Keratinocyte (primary cell): Measurements from ENCODE around the gene PRDM10. TPM values are rescaled to one million over a fixed set of nuclear protein-coding genes. Genes with fewer than 3 reads are reported as not detected.

Experiments
- DNase-seq: peaks from one replicate; pipeline ENCODE4 v3.0.0-alpha.2; 2011; ENCODE audit warnings: low read depth, missing footprints, low spot score
- FAIRE-seq: peaks from 2 replicates; lab custom pipeline; 2011; peaks lifted over from hg19 to GRCh38; lab: Jason Lieb, UNC
- H2AFZ ChIP-seq: 2 replicates; pipeline ENCODE4 v1.6.0; 2012; ENCODE audit warnings: low read length, control low read depth, inconsistent platforms; ENCODE audit not compliant: control insufficient read depth
- H3K27ac ChIP-seq: 2 replicates; pipeline ENCODE4 v1.5.1; 2011; ENCODE audit warnings: low read length; ENCODE audit not compliant: control insufficient read depth, insufficient read depth
- H3K27me3 ChIP-seq: 3 replicates; pipeline ENCODE4 v1.6.0; 2011; ENCODE audit warnings: low read length; ENCODE audit not compliant: control insufficient read depth, insufficient read depth; ENCODE audit errors: extremely low read depth
- H3K36me3 ChIP-seq, 2 experiments: 2 replicates in 1 of 2; 3 replicates in 1 of 2; pipeline ENCODE4 v1.5.1; 2011; ENCODE audit warnings: low read length in 2 of 2, mild to moderate bottlenecking in 1 of 2; ENCODE audit not compliant: control insufficient read depth in 2 of 2, insufficient read depth in 2 of 2; ENCODE audit errors: extremely low read depth in 1 of 2
- H3K4me1 ChIP-seq: 3 replicates; pipeline ENCODE4 v1.5.1; 2011; ENCODE audit warnings: low read length; ENCODE audit not compliant: control insufficient read depth, insufficient read depth; ENCODE audit errors: extremely low read depth
- H3K4me2 ChIP-seq: 3 replicates; pipeline ENCODE4 v1.6.0; 2011; ENCODE audit warnings: low read depth, low read length; ENCODE audit not compliant: control insufficient read depth, insufficient read depth; ENCODE audit errors: extremely low read depth
- H3K4me3 ChIP-seq, 3 experiments: fragments of 200-600 bp in 1 of 3; sonication (generic) in 1 of 3; 2 replicates in 2 of 3; 3 replicates in 1 of 3; pipeline ENCODE4 v1.5.1; 2011 to 2016; ENCODE audit warnings: low read length in 3 of 3, mild to moderate bottlenecking in 3 of 3, control low read depth in 2 of 3, inconsistent platforms in 1 of 3, low read depth in 1 of 3, mixed read lengths in 1 of 3, mixed run types in 1 of 3, moderate library complexity in 1 of 3; ENCODE audit not compliant: control insufficient read depth in 2 of 3, insufficient read depth in 2 of 3; ENCODE audit errors: extremely low read depth in 1 of 3
- H3K79me2 ChIP-seq: 2 replicates; pipeline ENCODE4 v1.6.0; 2012; ENCODE audit warnings: low read length; ENCODE audit not compliant: control insufficient read depth, insufficient read depth
- H3K9ac ChIP-seq: 3 replicates; pipeline ENCODE4 v1.6.0; 2011; ENCODE audit warnings: low read length; ENCODE audit not compliant: control insufficient read depth, insufficient read depth; ENCODE audit errors: extremely low read depth
- H3K9me1 ChIP-seq: 3 replicates; pipeline ENCODE4 v1.6.0; 2011; ENCODE audit warnings: low read length; ENCODE audit not compliant: control insufficient read depth, insufficient read depth; ENCODE audit errors: extremely low read depth
- H3K9me3 ChIP-seq: 2 replicates; pipeline ENCODE4 v1.5.1; 2012; ENCODE audit warnings: low read depth, low read length; ENCODE audit not compliant: control insufficient read depth
- H4K20me1 ChIP-seq: 3 replicates; pipeline ENCODE4 v1.6.0; 2011; ENCODE audit warnings: low read length; ENCODE audit not compliant: control insufficient read depth, insufficient read depth; ENCODE audit errors: extremely low read depth
- EZH2 ChIP-seq: IDR thresholded peaks from one replicate; pipeline ENCODE4 v1.6.1; 2012; ENCODE audit warnings: inconsistent platforms, mild to moderate bottlenecking, low read length, moderate library complexity
- dilution Hi-C: fragments of 300-500 bp; cut with MboI; formaldehyde crosslinking; loops from one replicate; pipeline ENCODE4 v1.7.0; 2020; ENCODE audit warnings: low sequenced_read_pairs; ENCODE audit not compliant: extremely low pct_ligation_motif_present
- polyA plus RNA-seq, 5 experiments: library from polyadenylated mRNA; depleted of rRNA in 3 of 5; stranded (reverse) in 3 of 5; stranded (forward) in 1 of 5; unstranded in 1 of 5; fragments of >200 nt; gene quantifications; 1 replicate in 1 of 5; 2 replicates in 3 of 5; 3 replicates in 1 of 5; pipeline versions ENCODE4 v1.2.1 to v1.2.3, GENCODE V29; 2011 to 2012; ENCODE audit warnings: missing spikeins in 2 of 5, low read depth in 1 of 5, low replicate concordance in 1 of 5
- TF ChIP-seq, protein P1 (sequence below), 3 experiments: IDR thresholded peaks in 1 of 3; conservative IDR thresholded peaks in 1 of 3; optimal IDR thresholded peaks in 1 of 3; 2 replicates in 2 of 3; 3 replicates in 1 of 3; pipeline versions ENCODE3 to v1.5.1; 2011; ENCODE audit warnings: low read length in 3 of 3, mild to moderate bottlenecking in 3 of 3, moderate library complexity in 2 of 3, control low read depth in 1 of 3, inconsistent platforms in 1 of 3; ENCODE audit not compliant: insufficient read depth in 2 of 3; ENCODE audit errors: extremely low read depth in 1 of 3

Gene PRDM10
- polyA plus RNA-seq, 1 donor (not counting 4 experiments of a cell fraction or from before 2014, with no cell fraction given): 4.7 TPM

DNA sequence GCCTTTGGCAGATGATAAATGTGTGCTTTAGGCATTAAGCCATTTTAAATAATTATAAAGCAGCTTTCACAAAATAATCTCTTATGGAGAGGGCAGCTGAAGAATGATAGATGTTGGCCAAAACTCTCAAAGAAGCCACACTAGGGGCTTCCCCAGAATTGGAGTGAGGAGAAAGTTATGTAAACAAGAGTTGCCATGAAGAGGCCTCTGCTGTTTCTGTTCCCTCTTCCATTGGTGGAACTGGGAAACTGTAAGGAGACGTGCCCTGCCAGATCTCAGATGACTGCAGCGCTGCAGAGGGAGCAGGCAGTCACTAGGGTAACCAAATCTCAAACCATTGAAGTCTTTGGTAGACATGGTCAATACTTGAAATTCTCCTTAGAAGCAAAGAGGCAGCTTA, 47.6 kb upstream of the PRDM10 start:
- Histone ChIP-seq H3K79me2 (no peaks in the 10 kb centered on the region), H3K4me3 (no peak overlapping the region), H3K9me3 (no peaks in the 10 kb centered on the region), H3K36me3 (no peaks in the 10 kb centered on the region), H3K4me1 (peaks cover 2% of the 10 kb centered on the region), H3K4me2 (no peak overlapping the region), H3K9me1 (no peaks in the 10 kb centered on the region), H3K27me3 (no peaks in the 10 kb centered on the region), H4K20me1 (no peaks in the 10 kb centered on the region), H2AFZ (no peak overlapping the region), H3K9ac (no peak overlapping the region), H3K27ac (no peak overlapping the region)
- dilution Hi-C loops: no loop called here
- DNase-seq (no peak), FAIRE-seq (no peak)
- no peak for TF ChIP-seq EZH2
- TF ChIP-seq, protein P1, sequence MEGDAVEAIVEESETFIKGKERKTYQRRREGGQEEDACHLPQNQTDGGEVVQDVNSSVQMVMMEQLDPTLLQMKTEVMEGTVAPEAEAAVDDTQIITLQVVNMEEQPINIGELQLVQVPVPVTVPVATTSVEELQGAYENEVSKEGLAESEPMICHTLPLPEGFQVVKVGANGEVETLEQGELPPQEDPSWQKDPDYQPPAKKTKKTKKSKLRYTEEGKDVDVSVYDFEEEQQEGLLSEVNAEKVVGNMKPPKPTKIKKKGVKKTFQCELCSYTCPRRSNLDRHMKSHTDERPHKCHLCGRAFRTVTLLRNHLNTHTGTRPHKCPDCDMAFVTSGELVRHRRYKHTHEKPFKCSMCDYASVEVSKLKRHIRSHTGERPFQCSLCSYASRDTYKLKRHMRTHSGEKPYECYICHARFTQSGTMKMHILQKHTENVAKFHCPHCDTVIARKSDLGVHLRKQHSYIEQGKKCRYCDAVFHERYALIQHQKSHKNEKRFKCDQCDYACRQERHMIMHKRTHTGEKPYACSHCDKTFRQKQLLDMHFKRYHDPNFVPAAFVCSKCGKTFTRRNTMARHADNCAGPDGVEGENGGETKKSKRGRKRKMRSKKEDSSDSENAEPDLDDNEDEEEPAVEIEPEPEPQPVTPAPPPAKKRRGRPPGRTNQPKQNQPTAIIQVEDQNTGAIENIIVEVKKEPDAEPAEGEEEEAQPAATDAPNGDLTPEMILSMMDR (optimal IDR thresholded peaks at IDR 0.05 in 1 of 3, IDR thresholded peaks at IDR 0.05 in 1 of 3, conservative IDR thresholded peaks at IDR 0.05 in 1 of 3; ENCODE audit: extremely low read depth in 1 of 3, insufficient read depth in 2 of 3, low read length in 3 of 3): no peak

DNA sequence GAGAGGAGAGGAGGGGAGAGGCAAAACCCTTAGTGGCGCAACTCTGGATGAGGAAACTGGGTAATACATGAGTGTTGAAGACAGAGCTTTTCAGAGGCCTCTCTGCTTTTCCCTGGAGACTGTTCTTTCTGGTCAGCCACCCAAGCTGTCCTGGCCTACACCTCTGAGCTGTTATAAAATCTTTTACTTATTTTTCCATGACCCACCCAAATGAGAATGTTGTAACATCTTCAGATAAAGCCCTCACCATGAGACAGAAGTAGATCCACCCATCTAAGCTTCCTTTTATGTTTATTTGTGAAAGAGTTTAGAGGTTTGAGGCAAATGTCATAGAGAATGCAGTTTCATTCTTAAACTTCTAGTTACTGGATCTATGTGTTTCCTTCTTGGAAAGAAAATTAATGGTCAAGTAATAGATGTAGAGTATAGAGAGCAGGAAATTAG, 46.7 kb upstream of the PRDM10 start:
- Histone ChIP-seq H3K27ac (no peak overlapping the region), H3K27me3 (no peaks in the 10 kb centered on the region), H3K79me2 (no peaks in the 10 kb centered on the region), H3K4me3 (no peak overlapping the region), H3K36me3 (no peaks in the 10 kb centered on the region), H2AFZ (no peak overlapping the region), H3K9me3 (no peaks in the 10 kb centered on the region), H3K9me1 (no peaks in the 10 kb centered on the region), H3K4me2 (no peak overlapping the region), H3K9ac (no peak overlapping the region), H3K4me1 (no peaks in the 10 kb centered on the region), H4K20me1 (no peaks in the 10 kb centered on the region)
- FAIRE-seq (no peak), DNase-seq (no peak)
- dilution Hi-C loops: no loop called here
- TF ChIP-seq, protein P1 (optimal IDR thresholded peaks at IDR 0.05 in 1 of 3, IDR thresholded peaks at IDR 0.05 in 1 of 3, conservative IDR thresholded peaks at IDR 0.05 in 1 of 3; ENCODE audit: extremely low read depth in 1 of 3, insufficient read depth in 2 of 3, low read length in 3 of 3): no peak
- TF ChIP-seq EZH2: no peak
